AG08395 (cell line): ENCODE results near the gene TMEM203.

Source experiments
- DNase-seq: peaks from one replicate; pipeline ENCODE4 v3.0.0; 2012; ENCODE audit warnings: mixed read lengths, low spot score

Gene TMEM203

DNA sequence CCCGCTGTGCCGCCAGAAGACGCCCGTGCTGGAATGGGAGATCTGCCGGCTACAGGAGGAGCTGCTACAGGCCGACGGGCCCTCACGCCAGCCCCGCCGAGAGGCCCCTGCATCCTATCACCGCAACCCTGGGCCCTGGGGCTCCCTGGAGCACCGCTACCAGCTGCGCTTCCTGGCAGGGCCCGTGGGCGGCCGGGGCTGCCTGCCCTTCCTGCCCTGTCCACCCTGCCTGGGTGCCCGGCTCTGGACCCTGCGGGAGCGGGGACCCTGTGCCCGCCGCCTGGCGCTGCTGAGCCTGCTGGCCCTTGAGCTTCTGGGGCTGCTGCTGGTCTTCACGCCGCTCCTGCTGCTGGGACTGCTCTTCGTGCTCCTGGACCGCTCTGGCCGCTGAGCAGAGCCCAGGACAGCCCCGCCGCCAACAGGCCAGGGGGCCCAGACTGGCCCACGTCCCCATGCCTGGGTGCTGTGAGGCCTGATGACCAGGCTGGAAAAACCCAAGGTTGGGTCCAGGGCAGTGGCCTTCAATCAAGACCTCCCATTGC lies 12.8 kb upstream of the TMEM203 start:
- no peak for DNase-seq

GRCh38 chr9:137217276-137218211 lies 12.1 kb upstream of the TMEM203 start:
- DNase-seq: peak; percentile 72

- DNase-seq: no peak
These were observed 10.9 kb upstream of the TMEM203 start for GRCh38 chr9:137216188-137216965.

- DNase-seq: no peak
These were observed 9.9 kb upstream of the TMEM203 start for GRCh38 chr9:137215196-137215986.

DNA sequence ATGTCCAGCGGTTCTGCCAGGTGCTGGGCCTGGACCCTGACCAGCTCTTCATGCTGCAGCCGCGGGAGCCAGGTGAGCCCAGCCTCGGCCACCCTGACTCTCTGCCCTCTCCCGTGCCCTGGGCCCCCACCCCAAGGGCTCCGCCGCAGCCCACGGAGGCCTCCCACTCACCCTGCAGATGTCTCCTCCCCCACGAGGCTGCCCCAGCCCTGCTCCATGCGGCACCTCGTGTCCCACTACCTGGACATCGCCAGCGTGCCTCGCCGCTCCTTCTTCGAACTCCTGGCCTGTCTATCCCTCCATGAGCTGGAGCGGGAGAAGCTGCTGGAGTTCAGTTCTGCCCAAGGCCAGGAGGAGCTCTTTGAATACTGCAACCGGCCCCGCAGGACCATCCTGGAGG lies 9.2 kb upstream of the TMEM203 start:
- no peak for DNase-seq

- no peak for DNase-seq
These were observed 8.0 kb upstream of the TMEM203 start for GRCh38 chr9:137213160-137214060.

- no peak for DNase-seq
These were observed 7.1 kb upstream of the TMEM203 start for GRCh38 chr9:137212520-137212919.

DNA sequence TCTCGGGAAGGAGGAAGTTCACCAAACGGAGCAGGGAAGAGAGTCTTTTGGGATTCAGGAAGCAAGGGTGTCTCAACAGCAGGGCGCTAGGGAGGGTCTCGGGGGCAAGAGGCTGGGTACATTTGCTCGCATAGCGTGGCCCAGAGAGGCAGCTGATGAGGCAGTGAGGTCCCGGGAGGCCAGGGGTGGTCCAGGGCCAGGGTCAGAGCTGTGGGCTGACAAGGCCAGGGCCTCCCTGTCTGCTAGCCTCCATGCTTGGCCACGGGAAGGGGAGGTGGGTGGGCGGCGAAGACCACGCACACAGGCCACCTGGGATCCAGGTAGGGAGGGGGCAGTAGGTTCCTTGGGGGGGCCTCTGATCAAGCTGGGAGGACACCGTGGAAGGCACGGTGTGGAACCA lies 6.1 kb upstream of the TMEM203 start:
- no peak for DNase-seq

GRCh38 chr9:137206602-137207001 lies 1.2 kb upstream of the TMEM203 start:
- DNase-seq: no peak

DNA sequence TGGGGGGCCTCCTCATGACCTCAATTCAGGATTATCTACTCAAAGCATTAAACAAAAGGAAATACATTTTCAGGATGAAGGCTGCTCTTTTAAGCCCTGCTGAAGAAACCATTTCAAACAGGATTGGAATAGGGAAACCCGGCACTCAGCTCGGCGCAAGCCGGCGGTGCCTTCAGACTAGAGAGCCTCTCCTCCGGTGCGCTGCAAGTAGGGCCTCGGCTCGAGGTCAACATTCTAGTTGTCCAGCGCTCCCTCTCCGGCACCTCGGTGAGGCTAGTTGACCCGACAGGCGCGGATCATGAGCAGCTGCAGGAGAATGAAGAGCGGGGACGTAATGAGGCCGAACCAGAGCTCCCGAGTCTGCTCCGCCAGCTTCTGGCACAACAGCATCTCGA lies 720 bp downstream of the TMEM203 start:
- no peak for DNase-seq

DNA sequence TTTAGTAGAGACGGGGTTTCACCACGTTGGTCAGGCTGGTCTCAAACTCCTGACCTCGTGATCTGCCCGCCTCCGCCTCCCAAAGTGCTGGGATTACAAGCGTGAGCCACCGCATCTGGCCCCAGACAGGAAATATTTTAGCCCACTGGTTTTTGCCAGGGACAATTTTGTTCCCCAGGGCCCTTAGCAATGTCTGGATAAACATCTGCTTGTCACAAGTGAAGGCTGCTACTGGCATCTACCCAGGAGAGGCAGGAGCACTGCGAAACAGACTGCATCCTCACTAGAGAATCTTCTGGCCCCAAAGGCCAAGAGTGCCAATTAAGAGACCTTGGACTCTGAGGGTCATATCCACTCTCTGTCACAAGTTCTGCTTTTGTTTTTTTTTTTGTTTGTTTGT lies 2.5 kb downstream of the TMEM203 start:
- DNase-seq: no peak

GRCh38 chr9:137201205-137201868 lies 4.1 kb downstream of the TMEM203 start:
- no peak for DNase-seq

- peak; percentile 100 for DNase-seq
These were observed 4.9 kb downstream of the TMEM203 start, which contains the start of gene TPRN for GRCh38 chr9:137200311-137201204. TPRN (minus strand) TSS chr9:137200741; CDS start chr9:137200711, 30 bp downstream.

- DNase-seq: no peak
These were observed 5.9 kb downstream of the TMEM203 start for GRCh38 chr9:137199411-137200121.

DNA sequence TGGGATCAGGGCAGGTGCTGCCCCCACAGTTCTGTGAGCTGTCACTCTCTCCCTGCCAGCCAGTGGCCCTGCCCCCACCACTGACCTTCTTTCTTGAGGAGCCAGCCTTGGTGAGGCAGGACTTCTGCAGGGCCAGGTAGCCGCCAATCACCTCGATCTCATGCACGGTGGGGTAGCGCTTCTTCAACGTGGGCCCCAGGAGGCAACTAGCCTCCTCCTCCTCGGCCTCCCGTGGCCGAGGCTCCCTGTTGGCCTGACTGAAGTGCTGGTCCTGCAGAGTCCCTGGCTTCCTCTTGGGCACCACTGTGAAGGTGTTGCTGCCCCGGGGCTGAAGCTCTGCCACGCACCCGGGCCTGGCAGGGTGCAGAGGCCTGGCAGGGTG lies 6.6 kb downstream of the TMEM203 start:
- DNase-seq: no peak

DNA sequence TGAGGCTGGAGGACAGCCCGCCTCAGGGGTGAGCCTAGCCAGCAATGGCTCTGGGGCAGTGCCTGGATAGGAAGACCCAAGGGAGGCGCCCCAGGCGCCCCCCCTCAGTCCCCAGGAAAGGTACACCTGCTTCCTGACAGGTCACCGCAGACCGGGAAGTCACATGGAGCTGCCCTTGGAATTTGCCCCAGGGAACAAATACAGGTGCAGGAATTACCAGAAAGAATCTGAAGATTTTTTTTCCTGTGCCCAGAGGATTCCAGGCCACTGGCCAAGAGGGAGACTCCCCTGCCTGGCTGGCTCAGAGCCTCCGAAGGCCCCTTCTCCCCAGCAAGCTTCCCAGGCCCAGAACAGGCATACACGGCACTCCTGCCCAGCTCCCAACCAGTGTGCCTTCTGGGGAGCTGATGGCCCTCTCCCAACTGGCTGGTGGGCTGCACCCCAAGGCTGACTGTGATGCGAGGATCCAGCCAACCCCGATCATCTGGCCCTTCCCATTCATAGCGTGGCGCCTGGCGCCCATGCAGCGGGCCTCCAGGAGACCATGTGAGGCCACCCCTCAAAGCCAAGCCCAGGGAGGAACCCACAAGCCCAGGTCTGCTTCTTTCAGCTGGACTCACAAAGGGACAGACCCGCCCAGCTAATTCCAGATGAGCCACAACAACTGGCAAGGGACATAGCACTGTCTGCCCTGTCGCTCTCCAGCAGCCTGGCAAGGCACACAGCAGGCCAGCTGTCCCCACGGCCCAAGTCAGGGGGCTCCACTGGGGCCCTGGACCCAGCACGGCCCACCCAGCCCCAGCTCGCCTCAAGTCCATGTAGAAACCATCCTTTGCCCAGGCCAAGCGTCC lies 7.2 kb downstream of the TMEM203 start:
- no peak for DNase-seq

DNA sequence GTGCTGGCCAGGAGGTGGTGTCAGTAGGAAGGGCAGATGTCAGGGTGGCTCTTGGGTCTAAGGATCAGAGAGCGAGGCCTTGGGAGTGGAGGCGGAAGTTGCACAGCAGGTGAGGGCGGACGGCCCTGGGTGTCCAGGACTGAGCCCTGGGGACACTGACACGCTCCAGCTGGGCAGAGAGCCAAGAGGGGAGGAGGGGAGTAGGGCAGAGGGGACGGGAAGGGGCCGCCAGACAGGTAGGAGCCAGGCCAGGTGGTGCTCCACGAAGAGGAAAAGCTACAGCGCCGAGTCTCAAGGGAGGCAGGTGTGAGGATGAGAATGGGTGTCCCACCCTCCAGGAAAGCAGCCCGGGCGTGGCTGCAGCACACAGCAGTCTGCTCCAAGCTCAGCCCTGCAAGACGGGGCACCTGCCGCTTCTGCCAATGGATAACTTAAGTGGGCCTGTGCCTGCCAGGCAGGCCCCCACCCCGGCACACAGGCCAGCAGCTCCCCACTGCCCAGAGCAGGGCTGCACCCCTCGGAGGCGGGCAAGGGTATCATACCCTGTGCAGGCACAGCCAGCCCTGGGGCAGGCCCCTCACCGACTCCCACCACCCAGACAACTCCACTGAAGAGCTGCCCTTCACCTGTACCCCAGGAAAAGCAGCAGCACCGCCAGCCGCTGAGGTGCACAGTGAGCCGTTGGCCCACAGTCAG lies 9.8 kb downstream of the TMEM203 start:
- no peak for DNase-seq
